HG03460 (cell line): Measurements from ENCODE around the gene ANKH.

Experiments used
- ATAC-seq: cut with Tn5 transposase; IDR thresholded peaks from one replicate; pipeline ENCODE4 v1.9.1; 2021; ENCODE audit not compliant: unreplicated experiment

Gene ANKH

DNA sequence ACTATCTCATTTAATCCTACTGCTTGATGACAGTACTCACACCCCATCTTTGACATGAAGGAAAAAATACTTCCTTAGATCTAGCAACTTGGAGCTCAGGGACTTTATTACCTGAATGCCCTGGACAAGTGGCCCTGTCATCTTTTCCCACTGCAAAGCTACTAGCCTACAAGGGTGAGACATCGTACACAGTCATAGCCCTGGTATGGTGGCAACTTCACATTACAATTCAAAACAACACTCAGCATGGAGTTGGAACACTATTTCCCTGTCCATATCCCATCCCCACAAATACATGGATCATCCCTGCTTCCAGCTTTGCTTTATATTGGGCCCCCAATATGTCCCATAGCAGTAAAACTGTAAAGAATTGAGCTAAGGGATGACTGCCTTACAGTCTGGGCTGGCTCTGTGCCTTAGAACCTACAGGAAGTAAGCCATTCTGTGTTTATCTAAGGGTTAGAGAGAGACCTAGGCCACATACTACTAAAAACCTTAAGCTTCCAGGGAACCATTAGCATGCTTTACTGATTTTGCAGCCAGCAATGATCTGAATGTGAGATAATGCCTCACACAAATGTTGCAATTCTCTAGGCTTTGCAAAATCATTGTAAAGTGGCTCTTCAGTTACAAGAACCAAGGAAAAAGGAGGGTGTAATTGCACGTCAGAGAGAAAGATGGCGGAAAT, 151.2 kb downstream of the ANKH start:
- no peak for ATAC-seq

DNA sequence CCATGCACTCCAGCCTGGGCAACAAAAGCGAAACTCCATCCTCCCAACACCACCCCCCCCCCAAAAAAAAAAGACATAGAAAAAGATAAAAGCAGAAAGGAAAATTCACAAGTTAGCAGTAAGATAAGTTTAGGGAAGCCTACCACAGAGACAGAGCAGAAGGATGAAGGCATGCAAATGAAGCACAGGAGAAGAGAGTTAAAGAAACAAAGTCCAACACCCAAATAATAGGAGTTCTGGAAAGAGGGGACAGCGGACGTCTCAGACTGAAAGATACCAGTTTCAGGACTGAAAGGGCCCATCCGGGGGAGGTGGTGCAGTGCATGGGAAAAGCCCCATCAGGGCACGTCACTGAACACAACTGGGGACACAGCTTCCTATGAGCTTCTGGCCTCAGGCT, 152.8 kb downstream of the ANKH start:
- no peak for ATAC-seq

DNA sequence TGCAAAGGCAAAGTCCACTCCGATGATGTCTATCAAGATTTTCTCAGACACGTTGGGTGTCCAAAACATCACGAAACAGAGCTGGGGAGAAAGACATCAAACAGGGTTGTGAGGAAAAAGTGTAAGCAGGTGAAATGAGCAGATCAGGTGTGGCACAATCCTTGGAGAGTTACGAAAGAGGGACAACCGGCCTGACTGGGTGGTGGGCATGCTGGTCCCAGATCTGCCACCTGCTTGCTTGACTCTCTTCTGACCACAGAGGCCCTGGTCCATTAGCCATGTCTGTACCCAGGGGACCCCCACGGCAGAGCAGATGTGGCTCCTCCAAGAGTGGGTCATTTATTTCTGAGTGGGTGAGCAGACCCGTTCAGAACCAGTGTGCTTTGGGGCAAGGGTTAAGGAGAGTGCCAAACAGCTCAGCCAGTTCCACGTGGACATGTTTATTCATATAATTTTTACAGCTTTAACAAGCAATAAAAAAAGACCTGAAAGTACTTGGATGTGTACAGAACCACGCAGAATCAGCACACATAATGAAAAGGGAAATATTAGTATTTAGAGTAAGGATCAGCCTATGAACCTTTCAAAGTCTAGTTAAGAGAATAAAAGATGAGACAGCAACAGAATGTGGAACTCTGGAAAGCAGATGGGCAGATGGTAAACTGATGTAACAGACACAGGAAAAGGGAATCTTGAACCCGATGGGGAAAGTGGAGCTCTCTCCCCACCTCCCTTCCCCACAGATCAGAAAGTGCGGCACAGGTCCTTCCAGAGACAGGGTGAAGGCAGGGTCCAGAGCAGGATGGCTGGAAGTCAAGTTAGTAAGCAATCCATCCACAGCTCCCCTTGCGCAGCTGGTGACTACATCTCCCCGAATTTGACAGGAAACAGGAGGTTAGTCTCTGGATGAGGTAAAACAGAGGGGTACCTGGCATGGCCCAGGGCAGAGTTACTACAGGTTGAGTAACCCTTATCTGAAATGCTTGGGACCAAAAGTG, 154.5 kb downstream of the ANKH start:
- ATAC-seq = no peak

DNA sequence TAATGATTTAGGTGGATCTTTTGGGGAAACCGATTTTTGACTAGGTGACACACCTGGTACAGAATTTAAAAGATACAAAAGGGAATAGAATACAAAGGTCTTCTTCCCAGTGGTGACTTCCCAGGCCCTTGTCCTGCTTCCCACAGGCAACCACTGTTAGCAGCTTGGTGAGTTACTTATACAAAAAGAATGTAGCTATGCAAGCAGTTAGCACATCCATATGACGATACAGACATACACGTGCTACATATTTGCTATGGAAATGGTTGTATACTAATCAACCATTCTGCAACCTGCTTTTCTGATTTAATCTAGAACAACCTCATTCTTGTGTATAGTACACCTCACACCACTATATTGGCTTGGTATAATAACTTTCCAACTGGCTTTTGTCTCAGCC, 156.1 kb downstream of the ANKH start:
- ATAC-seq = no peak

DNA sequence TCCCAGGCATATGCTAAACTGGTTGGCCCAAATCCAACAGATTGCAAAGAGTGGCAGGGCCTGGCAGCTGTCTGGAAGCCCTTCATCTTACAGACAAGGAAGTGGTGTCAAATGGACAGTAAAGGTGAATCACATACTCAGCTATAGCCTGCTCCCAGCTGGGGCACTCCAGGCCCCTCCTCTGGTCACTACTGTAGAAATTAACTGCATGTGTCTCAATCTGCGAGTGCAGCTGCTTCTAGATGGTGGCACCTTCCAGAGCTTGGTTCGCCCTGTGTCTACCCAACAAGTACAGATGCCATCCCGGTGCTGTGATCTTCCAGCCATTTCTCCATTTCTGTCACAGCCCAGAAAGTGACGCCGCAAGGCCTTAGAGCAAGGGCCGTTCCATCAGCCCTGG, 156.9 kb downstream of the ANKH start:
- no peak for ATAC-seq

DNA sequence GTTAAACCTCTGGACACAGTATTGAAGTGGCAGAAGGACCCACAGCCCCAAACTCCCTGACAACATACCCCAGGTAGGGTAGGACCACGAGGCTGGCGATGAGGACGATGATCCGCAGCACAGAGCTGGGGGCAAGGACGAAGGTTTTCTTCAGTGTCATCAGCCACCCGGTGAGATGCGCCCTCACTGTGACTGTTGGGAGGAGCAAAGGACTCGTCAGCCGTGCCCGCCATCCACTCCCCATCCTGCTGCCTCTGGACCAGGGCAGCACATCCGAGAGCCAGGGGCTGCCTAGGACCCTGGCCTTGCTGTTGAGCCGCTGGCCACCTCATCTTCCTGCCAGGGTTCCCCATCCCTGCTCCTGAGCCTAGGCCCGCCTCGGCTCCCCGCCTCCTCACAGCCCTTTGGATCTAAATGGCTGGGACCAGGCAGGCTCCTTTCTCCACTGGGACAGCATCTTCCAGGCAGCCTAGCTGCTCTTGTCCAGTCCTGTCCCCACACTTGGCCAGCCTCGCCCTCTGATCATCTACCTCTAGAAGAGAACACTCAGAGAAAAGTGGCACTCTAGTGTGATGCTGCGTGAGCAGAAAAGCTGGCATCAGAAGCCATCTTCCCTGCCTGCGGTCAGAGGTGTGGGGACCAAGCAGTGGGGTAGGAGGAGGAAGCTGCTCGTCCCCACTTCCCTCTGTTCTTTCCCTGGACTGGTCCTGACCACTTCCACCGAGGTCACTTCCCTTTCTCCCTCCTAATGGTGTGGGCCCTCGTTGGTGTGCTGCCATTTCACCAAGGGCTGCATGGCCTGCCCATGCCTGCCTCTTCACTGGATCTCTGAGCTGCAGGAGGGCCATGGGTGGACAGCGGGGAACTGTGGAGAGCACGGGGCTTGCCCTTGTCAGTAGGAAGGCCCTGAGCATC, 157.8 kb downstream of the ANKH start:
- no peak for ATAC-seq

DNA sequence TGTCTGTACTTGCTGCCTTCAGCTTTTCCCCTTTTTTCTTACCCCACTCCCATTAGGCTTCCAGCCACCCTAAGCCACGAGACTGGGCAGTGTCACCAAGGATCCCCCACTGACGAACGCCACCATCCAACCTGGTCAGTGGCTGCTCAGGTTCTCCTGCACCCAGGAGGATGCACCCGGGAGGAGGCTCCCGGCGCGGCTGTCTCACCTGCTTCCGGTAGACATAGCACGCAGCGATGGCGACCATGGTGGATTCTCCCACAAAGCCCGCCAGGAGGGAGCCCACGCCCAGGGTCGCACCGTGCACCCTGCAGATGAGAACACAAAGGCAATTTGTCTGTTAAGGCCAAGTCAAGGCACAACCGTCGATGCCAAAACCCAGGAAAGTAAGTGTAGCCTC, 158.9 kb downstream of the ANKH start:
- ATAC-seq = no peak

DNA sequence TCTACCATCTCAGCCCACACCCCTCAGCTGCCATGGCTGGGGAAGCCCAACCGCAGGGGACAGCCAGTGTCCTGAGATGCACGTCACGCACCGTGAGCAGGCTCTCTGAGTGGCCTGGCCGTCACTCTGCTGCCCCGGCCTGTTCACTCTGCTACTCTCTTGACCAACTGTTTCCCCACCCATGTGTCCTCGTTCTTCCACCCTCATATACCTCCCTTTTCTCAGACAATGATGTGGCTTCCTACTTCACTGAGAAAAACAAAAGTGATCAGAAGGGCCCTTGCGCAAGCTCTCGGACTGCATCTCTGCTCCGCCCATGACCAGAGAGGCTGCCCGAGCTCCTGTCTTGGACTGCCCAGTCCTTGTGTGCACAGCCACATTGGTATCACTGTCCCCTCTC, 159.4 kb downstream of the ANKH start:
- ATAC-seq = no peak

DNA sequence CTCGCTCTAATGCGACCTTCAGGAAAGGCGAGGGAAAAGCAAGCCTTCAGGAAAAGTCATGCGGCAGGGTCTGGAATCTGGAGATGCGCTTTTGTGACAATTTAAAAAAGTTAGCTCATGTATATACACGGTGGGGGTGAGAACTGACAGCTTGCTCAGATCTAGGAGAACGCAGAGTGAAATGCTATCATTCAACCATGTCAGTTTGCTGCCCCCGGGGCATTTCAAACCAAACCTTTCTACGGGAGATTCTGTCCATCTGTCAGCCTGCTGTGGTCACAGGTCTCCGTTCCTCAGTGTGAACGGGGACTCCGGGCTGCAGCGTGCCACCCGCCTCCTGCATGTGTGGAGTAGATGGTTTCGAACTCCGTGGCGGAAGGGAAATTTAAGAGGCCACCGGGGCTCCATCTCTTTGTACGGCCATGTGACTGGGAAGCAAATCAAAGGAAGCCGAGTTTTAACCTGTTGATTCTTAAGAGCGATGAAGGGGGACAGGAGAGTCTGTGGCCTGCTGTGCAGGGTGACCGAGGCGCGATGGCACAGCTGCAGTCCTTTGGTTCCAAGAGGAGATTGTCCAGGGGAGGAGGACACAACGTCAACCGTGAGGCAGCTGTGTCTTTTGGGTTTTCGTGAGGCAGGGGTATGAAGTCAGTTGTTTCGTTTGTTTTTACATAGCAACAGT, 161.1 kb downstream of the ANKH start:
- no peak for ATAC-seq

DNA sequence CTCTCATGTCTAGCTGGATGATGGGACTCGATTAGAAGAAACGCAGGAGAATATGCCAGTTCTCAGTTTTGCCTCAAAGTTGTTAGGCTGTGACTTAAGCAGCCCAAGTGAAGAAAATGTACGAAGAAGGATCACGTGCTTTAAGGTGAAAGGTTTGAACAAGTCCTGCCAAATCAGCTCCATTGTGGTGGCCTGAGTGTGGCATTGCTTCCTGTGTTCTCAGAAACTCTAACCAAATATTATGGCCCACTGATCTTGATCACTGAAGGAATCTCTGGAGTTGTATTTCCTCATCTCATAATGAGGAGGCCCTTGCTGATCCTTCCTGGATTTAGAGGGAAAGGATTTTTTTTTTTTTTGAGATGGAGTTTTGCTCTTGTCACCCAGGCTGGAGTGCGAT, 163.0 kb downstream of the ANKH start:
- no peak for ATAC-seq

DNA sequence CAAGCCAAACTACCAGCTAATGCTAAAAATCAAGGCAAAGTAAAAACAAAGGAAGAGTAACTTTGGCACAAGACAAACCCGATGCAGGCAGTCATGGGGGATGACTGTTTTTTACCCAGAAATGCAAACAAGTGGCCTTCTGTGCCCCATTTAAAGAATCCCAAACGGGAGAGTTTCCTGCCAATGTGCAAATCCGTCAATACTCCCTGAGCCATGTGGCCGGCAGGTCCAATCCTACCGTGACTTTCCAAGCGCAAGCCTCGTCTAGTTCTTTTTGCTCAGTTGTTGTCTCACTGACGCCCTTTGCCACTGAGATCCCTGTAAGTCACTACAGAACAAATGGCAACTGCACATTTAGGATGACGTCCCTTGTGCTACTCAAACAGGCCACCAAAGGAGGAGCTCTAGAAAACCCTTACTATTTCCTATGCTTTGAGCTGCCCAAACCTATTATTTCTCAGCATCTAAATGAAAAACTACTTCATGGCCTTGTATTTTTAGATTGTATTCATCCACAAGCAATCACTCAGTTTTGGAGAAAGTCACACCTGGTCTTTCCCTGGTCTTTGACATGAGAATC, 163.7 kb downstream of the ANKH start:
- no peak for ATAC-seq

DNA sequence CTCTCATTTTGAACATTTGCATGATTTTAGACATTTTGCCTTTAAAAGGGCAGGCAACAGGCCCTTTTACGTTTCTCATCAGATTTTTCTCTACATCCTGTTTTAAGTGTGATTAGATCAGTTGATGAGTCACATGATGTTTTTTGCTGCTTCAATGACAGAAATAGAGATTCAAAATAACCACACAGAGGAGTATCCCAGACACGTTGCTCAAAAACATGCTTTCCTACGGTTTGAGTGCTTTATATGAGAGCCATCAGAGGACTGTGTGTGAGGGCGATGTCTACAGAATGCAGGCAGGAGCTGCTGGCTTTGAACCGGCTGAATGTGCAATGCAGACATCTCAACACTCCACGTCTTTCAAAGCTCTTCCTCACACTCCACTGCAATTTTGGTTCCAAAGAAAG, 165.0 kb downstream of the ANKH start:
- no peak for ATAC-seq

DNA sequence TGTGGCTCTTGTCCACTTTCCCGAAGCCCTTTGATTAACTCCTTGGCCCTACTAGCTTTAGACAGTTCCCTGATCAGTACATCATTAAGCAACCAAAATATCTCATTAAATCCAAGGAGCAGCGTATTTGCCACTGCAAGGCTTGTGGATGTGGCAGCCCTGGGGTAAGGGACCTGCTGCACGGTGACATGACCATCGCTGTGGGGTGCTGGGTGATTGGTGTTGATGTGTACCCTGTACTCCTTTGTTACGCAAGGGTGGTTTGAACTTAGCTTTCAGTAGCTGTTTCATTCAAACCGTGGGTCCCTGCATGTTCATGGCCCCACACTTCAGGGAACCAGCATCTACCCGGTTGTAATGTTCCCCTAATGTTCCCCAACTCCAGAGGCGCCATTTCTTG, 166.0 kb downstream of the ANKH start:
- no peak for ATAC-seq

DNA sequence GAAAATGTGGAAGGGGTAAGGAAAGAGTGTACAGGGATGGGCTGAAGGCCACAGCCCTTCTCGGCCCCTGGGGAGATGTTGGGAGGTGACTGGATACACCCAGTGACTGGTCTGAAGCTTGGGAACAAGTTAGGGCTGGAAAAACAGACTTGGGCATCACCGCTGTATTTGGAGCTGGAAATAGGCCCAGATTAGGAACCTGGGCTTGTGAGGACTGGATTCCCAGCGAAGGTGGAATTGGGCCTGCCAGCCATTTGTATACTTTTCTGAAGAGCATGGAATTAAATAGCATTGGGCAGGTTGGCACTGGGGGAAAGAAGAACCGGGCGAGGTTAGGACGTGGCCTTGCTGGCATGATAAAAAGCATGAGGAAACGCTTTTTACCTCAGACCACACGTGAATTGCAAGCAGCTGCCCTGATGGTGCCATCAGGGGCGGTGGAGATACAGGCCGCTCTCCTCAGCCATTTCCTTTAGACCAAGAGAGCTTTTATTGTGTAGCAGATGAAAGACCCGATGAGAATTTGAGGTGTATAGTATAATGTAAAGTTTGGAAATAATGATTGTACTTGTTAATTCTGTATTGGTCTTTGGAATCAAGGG, 169.2 kb downstream of the ANKH start:
- no peak for ATAC-seq

DNA sequence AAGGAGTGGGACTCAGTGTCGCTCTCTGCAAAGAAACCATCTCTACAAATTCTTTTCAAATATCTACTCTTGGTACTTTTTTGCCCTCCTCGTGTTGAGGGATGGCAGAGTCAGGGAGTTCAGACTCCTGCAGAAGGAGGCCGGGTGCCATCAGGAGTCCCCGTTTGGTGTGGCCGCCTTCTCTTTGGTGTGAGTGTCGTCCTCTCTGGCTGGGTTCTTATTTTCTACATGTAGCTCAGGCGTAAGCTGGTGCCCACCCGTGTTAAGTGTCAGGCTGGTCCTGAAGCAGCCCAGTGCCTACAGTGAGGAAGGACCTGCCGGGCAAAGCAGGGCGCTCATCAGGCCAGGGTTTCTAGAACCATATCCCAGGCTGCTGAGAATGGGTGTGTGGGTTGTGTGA, 170.0 kb downstream of the ANKH start:
- ATAC-seq = no peak

DNA sequence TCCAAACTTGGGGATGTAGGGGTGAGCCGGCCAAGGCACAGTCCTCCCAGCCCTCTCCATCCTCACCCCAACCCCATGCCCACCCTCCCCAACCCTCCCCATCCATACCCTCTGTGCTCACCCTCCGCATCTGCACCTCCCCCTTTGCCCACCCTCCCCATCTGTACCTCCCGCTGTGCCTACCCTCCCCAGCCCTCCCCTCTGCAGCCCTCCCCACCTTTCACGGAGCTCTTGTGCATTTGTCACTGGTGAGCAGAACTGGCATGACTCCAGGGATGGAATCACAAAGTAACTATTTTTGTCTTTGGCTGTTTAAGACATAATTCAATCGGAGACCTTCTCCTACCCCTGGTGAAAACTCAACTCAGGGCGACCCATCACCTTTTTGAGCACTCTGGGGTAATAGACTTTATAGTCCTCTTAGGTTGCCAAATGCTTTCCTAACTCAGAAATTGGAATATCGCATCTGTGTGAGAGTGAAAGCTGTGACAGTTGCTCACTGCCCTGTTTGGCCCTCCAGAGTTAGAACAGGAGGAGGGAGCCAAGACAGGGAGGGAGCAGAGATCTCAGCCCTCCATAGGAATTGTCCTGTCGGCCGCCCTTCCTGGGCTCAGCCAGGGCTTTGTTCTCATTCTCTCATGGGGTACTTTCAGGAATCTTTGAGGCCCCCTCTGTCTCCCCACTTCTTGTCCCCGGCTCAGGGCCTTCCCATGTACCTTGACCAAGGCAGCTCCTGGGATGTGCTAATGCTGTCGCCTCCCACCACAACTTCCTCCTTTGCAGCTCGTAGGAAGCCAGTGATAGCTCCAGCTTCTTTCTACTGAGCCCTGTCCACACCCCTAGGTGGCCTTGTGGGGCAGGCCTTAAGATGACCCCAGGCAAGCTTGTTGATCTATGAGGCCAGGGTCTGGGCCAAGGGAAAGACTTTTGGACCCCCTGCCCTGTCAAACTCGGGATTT, 170.8 kb downstream of the ANKH start:
- ATAC-seq = no peak

DNA sequence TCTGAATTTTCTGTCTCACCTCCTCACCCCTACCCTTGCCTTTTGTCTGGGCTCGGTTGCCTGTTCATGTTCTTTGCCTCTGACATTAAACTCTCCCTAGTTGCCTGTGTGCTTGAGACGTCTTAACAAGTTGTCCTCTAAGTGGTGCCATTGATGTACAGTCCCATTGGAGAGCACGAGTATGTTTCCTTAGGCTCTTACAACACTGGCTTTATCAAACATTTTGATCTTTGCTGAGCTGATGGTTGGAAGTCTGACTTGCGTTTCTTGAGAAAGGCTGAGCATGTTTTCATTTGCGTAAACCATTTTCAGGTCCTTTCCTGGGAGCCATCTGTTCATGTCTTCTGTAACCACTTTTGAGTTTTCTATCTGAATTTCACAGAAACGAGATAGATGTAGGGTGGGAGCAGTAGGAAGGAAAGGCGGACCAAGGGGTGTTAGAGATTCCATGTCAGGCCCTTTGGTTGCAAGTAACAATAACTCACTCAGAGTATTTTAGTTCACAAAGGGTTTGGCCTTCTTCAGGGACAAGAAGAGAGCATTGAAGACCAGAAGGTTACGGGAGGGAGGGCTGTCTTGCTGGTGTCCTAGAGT, 171.7 kb downstream of the ANKH start:
- ATAC-seq = no peak

DNA sequence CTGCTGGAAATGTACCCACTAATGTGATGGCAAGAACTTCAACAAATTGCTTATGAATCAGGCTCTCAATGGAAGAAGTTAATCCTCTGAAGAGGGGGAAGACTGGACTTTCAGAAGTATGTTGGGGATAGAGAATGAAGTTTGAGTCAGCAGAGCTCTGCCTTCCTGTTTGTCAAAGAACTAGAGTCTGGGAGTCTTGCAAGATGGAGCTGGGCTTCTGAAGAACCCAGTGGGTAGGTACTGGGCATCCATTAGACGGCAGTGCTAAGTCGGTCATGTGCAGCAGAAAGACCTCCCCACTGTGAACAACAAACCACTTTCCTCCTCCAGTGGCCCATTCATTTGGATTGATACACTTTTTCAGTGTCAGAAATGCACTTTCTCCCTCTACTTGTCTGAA, 172.4 kb downstream of the ANKH start:
- no peak for ATAC-seq
